ENCODE measurements around the gene UGT1A10. TPM values are rescaled to one million over a fixed set of nuclear protein-coding genes. Genes with fewer than 3 reads are reported as not detected.

Gene UGT1A10
- total and polyA plus RNA-seq, 2 donors (not counting 3 experiments of a cell fraction or from before 2014, with no cell fraction given), result not detected

GRCh38 chr2:233792720-233793119 lies 156.5 kb downstream of the UGT1A10 start:
- H3K79me2 ChIP-seq (ENCODE audit: control insufficient read depth, insufficient read depth, low read length), result no peaks in the 10 kb centered on the region
- ChIA-PET CTCF (interaction anchor here (1.5 kb wide), 1 partner anchor 21 kb away, joined by 3 read pairs; no protein-coding TSS in a partner anchor), POLR2A (no interaction called here)
- H2AFZ ChIP-seq (ENCODE audit: low read depth, low read length), result no peak overlapping the region
- no peak overlapping the region for H3K27ac ChIP-seq (ENCODE audit: insufficient read depth, low read depth, low read length)
- H3K9ac ChIP-seq (replicated peaks; ENCODE audit: extremely low read depth, insufficient read depth, low read length), result no peak overlapping the region
- BruUV-seq (replicated peaks), result no TSS peak
- FAIRE-seq (no peak), DNase-seq (ENCODE audit: low read depth, low spot score) (no peak)
- H3K9me3 ChIP-seq (replicated peaks; ENCODE audit: control insufficient read depth, insufficient read depth, low read length), result no peaks in the 10 kb centered on the region
- no peak overlapping the region for H3K4me3 ChIP-seq (replicated peaks in 1 of 3; ENCODE audit: insufficient read depth in 1 of 3, low read depth in 1 of 3, low read length in 3 of 3)
- dilution Hi-C loops (cut with MboI; ENCODE audit: extremely low pct_ligation_motif_present, low sequenced_read_pairs) (no loop called here), intact Hi-C loops (cut with micrococcal nuclease) (no loop called here)
- no peaks in the 10 kb centered on the region for H4K20me1 ChIP-seq (replicated peaks; ENCODE audit: control insufficient read depth, extremely low read depth, insufficient read depth, low read length)
- TF ChIP-seq MYC (IDR thresholded peaks at IDR 0.05; ENCODE audit: low read depth, low read length) (no peak), GATA2 (IDR thresholded peaks at IDR 0.05; ENCODE audit: insufficient read depth, insufficient read length, low read depth, low read length) (no peak), EZH2 (IDR thresholded peaks at IDR 0.05; ENCODE audit: borderline replicate concordance, low read depth, low read length, severe bottlenecking) (no peak), JUN (IDR thresholded peaks at IDR 0.05; ENCODE audit: borderline replicate concordance, insufficient read depth, insufficient read length, low read depth) (no peak), FOS (IDR thresholded peaks at IDR 0.05; ENCODE audit: borderline replicate concordance, insufficient read depth, low read length) (no peak), POLR2A (IDR thresholded peaks at IDR 0.05; ENCODE audit: low read depth, low read length) (no peak), POLR2AphosphoS5 (IDR thresholded peaks at IDR 0.05; ENCODE audit: insufficient read depth, low read depth, low read length) (no peak), MAX (IDR thresholded peaks at IDR 0.05; ENCODE audit: insufficient read depth, insufficient read length) (no peak)
- TF ChIP-seq, protein P1, sequence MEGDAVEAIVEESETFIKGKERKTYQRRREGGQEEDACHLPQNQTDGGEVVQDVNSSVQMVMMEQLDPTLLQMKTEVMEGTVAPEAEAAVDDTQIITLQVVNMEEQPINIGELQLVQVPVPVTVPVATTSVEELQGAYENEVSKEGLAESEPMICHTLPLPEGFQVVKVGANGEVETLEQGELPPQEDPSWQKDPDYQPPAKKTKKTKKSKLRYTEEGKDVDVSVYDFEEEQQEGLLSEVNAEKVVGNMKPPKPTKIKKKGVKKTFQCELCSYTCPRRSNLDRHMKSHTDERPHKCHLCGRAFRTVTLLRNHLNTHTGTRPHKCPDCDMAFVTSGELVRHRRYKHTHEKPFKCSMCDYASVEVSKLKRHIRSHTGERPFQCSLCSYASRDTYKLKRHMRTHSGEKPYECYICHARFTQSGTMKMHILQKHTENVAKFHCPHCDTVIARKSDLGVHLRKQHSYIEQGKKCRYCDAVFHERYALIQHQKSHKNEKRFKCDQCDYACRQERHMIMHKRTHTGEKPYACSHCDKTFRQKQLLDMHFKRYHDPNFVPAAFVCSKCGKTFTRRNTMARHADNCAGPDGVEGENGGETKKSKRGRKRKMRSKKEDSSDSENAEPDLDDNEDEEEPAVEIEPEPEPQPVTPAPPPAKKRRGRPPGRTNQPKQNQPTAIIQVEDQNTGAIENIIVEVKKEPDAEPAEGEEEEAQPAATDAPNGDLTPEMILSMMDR (IDR thresholded peaks at IDR 0.05; ENCODE audit: extremely low read depth in 1 of 2, insufficient read depth in 1 of 2, low read depth in 1 of 2, low read length in 2 of 2), result no peak
- H3K36me3 ChIP-seq (ENCODE audit: control insufficient read depth in 2 of 2, extremely low read depth in 1 of 2, insufficient read depth in 2 of 2, low read length in 2 of 2), result no peaks in the 10 kb centered on the region
- H3K4me2 ChIP-seq (ENCODE audit: insufficient read depth, low read length), result no peak overlapping the region
- no peaks in the 10 kb centered on the region for H3K27me3 ChIP-seq (ENCODE audit: control insufficient read depth in 2 of 2, insufficient read depth in 2 of 2, low read length in 2 of 2)
- no peaks in the 10 kb centered on the region for H3K4me1 ChIP-seq (ENCODE audit: control insufficient read depth, extremely low read depth, insufficient read depth, low read length)
- H3K9me1 ChIP-seq (replicated peaks; ENCODE audit: control insufficient read depth, extremely low read depth, insufficient read depth, low read length), result no peaks in the 10 kb centered on the region
